ENCODE data around the gene OR4N5.
"Not testable (repeated sequence)": the region's sequence is repeated elsewhere in the genome, so short reads cannot be mapped to it uniquely, and the experiment has no call there.

DNA sequence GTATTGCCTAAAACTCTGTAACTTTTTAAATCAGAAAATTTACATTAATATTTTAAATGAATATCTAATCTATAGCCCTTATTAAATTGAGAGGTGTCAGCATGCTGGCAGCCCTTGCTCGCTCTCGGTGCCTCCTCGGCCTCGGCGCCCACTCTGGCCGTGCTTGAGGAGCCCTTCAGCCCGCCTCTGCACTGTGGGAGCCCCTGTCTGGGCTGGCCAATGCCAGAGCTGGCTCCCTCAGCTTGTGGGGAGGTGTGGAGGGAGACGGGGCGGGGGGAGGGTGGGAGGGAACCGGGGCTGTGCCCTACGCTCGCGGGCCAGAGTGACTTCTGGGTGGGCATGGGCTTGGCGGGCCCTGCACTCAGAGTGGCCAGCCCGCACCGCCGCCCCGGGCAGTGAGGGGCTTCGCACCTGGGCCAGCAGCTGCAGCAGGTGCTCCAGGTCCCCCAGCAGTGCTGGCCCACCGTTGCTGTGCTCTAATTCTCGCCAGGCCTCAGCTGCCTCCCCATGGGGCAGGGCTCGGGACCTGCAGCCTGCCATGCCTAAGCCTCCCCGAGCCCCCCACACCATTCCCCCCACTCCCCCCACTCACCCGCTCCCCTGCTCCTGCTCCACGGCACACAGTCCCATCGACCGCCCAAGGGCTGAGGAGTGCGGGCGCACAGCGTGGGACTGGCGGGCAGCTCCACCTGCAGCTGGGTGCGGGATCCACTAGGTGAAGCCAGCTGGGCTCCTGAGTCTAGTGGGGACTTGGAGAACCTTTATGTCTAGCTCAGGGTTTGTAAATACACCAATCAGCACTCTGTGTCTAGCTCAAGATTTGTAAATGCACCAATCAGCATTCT is 39.5 kb upstream of the OR4N5 start:
- TF ChIP-seq POLR2A (IDR thresholded peaks at IDR 0.05; ENCODE audit: low read depth, low read length); TAF1 (IDR thresholded peaks at IDR 0.05; ENCODE audit: borderline replicate concordance, low read depth, low read length): not testable (repeated sequence)

All from GM12892 (cell line).